ENCODE data around the gene OR6V1. TPM values are rescaled to one million over a fixed set of nuclear protein-coding genes. Genes with fewer than 3 reads are reported as not detected.

Gene OR6V1
- total RNA-seq, 1 donor: not detected

GRCh38 chr7:143054621-143055020 is 2.5 kb downstream of the OR6V1 start:
- Histone ChIP-seq H3K36me3 (ENCODE audit: insufficient read depth, low read length) (no peaks in the 10 kb centered on the region), H3K4me1 (ENCODE audit: insufficient read depth, low read length) (no peaks in the 10 kb centered on the region), H3K27ac (ENCODE audit: low read depth, low read length) (no peak overlapping the region), H4K20me1 (ENCODE audit: insufficient read depth, low read length) (no peaks in the 10 kb centered on the region), H3K9me3 (ENCODE audit: low read depth, low read length) (no peaks in the 10 kb centered on the region), H3K79me2 (ENCODE audit: insufficient read depth, low read length) (no peaks in the 10 kb centered on the region), H3K4me2 (ENCODE audit: insufficient read depth, low read length) (no peak overlapping the region), H2AFZ (ENCODE audit: low read length) (no peak overlapping the region), H3K27me3 (ENCODE audit: insufficient read depth, low read length) (no peaks in the 10 kb centered on the region), H3K4me3 (ENCODE audit: insufficient read depth, low read length) (no peak overlapping the region)
- no peak for TF ChIP-seq CTCF (IDR thresholded peaks at IDR 0.05; ENCODE audit: extremely low read depth, low read depth, low read length)
- no peak for DNase-seq (ENCODE audit: insufficient read length, low spot score, missing footprints)

- TF ChIP-seq CTCF (IDR thresholded peaks at IDR 0.05; ENCODE audit: extremely low read depth, low read depth, low read length): no peak
- H3K36me3 ChIP-seq (ENCODE audit: insufficient read depth, low read length): no peaks in the 10 kb centered on the region
- H4K20me1 ChIP-seq (ENCODE audit: insufficient read depth, low read length): no peaks in the 10 kb centered on the region
- no peaks in the 10 kb centered on the region for H3K79me2 ChIP-seq (ENCODE audit: insufficient read depth, low read length)
- no peaks in the 10 kb centered on the region for H3K27me3 ChIP-seq (ENCODE audit: insufficient read depth, low read length)
- H2AFZ ChIP-seq (ENCODE audit: low read length): no peak overlapping the region
- no peak overlapping the region for H3K4me2 ChIP-seq (ENCODE audit: insufficient read depth, low read length)
- no peak overlapping the region for H3K27ac ChIP-seq (ENCODE audit: low read depth, low read length)
- no peak overlapping the region for H3K4me3 ChIP-seq (ENCODE audit: insufficient read depth, low read length)
- H3K4me1 ChIP-seq (ENCODE audit: insufficient read depth, low read length): no peaks in the 10 kb centered on the region
- no peaks in the 10 kb centered on the region for H3K9me3 ChIP-seq (ENCODE audit: low read depth, low read length)
- DNase-seq (ENCODE audit: insufficient read length, low spot score, missing footprints): no peak
These were observed 3.6 kb downstream of the OR6V1 start for GRCh38 chr7:143055754-143056153.

GRCh38 chr7:143063741-143064140 is 11.6 kb downstream of the OR6V1 start:
- H3K4me1 ChIP-seq (ENCODE audit: insufficient read depth, low read length): no peaks in the 10 kb centered on the region
- TF ChIP-seq CTCF (IDR thresholded peaks at IDR 0.05; ENCODE audit: extremely low read depth, low read depth, low read length): no peak
- H2AFZ ChIP-seq (ENCODE audit: low read length): no peak overlapping the region
- H3K27me3 ChIP-seq (ENCODE audit: insufficient read depth, low read length): no peaks in the 10 kb centered on the region
- H4K20me1 ChIP-seq (ENCODE audit: insufficient read depth, low read length): no peaks in the 10 kb centered on the region
- H3K9me3 ChIP-seq (ENCODE audit: low read depth, low read length): no peaks in the 10 kb centered on the region
- no peak for DNase-seq (ENCODE audit: insufficient read length, low spot score, missing footprints)
- no peaks in the 10 kb centered on the region for H3K79me2 ChIP-seq (ENCODE audit: insufficient read depth, low read length)
- no peak overlapping the region for H3K4me3 ChIP-seq (ENCODE audit: insufficient read depth, low read length)
- H3K27ac ChIP-seq (ENCODE audit: low read depth, low read length): no peak overlapping the region
- H3K4me2 ChIP-seq (ENCODE audit: insufficient read depth, low read length): no peak overlapping the region
- H3K36me3 ChIP-seq (ENCODE audit: insufficient read depth, low read length): no peaks in the 10 kb centered on the region

GRCh38 chr7:143068446-143068845 is 16.3 kb downstream of the OR6V1 start:
- H2AFZ ChIP-seq (ENCODE audit: low read length): no peak overlapping the region
- no peak overlapping the region for H3K4me3 ChIP-seq (ENCODE audit: insufficient read depth, low read length)
- H3K27me3 ChIP-seq (ENCODE audit: insufficient read depth, low read length): no peaks in the 10 kb centered on the region
- no peaks in the 10 kb centered on the region for H3K79me2 ChIP-seq (ENCODE audit: insufficient read depth, low read length)
- no peak overlapping the region for H3K27ac ChIP-seq (ENCODE audit: low read depth, low read length)
- no peak for DNase-seq (ENCODE audit: insufficient read length, low spot score, missing footprints)
- H4K20me1 ChIP-seq (ENCODE audit: insufficient read depth, low read length): no peaks in the 10 kb centered on the region
- H3K9me3 ChIP-seq (ENCODE audit: low read depth, low read length): no peaks in the 10 kb centered on the region
- no peaks in the 10 kb centered on the region for H3K4me1 ChIP-seq (ENCODE audit: insufficient read depth, low read length)
- H3K4me2 ChIP-seq (ENCODE audit: insufficient read depth, low read length): no peak overlapping the region
- TF ChIP-seq CTCF (IDR thresholded peaks at IDR 0.05; ENCODE audit: extremely low read depth, low read depth, low read length): no peak
- no peaks in the 10 kb centered on the region for H3K36me3 ChIP-seq (ENCODE audit: insufficient read depth, low read length)
